H1 (cell line): Measurements from ENCODE around the gene OLFM1. TPM values are rescaled to one million over a fixed set of nuclear protein-coding genes. Genes with fewer than 3 reads are reported as not detected.

Experiments
- CEBPB ChIP-seq: IDR thresholded peaks from 2 replicates; pipeline ENCODE4 v1.6.1; 2012; ENCODE audit warnings: low read depth, low read length
- CHD7 ChIP-seq: fragments of 300-600 bp; sonication (generic); IDR thresholded peaks from 2 replicates; pipeline ENCODE4 v1.7.1; 2012; ENCODE audit warnings: low read length, moderate library complexity, mild to moderate bottlenecking, inconsistent platforms; ENCODE audit not compliant: insufficient replicate concordance
- FOSL1 ChIP-seq: IDR thresholded peaks from 2 replicates; pipeline ENCODE4 v1.6.1; 2011; ENCODE audit warnings: mild to moderate bottlenecking, low read depth, low read length, moderate library complexity; ENCODE audit not compliant: insufficient read depth
- POLR2AphosphoS5 ChIP-seq: IDR thresholded peaks from 2 replicates; pipeline ENCODE4 v1.6.1; 2011; ENCODE audit warnings: low read depth, low read length
- SIRT6 ChIP-seq: IDR thresholded peaks from one replicate; pipeline ENCODE4 v1.7.1; 2012; ENCODE audit warnings: low read length, inconsistent platforms
- TAF7 ChIP-seq: optimal IDR thresholded peaks from 2 replicates; pipeline ENCODE3; 2011; ENCODE audit warnings: low read depth, mild to moderate bottlenecking, inconsistent platforms, low read length, moderate library complexity, borderline replicate concordance
- TEAD4 ChIP-seq: IDR thresholded peaks from 2 replicates; pipeline ENCODE4 v1.6.1; 2012; ENCODE audit warnings: low read depth, low read length, inconsistent platforms, mixed read lengths
- ZNF274 ChIP-seq: IDR thresholded peaks from 2 replicates; pipeline ENCODE4 v1.7.0; 2012; ENCODE audit warnings: low read length, borderline replicate concordance; ENCODE audit errors: extremely low read depth
- polyA plus RNA-seq, 7 experiments: library from polyadenylated mRNA; depleted of rRNA in 3 of 7; stranded (reverse) in 5 of 7; unstranded in 2 of 7; fragments of >200 nt in 5 of 7; fragments of 200-250 nt in 2 of 7; gene quantifications; 1 replicate in 5 of 7; 2 replicates in 1 of 7; 4 replicates in 1 of 7; pipeline versions ENCODE4 v1.2.1 to v1.2.3, GENCODE V29; 2011 to 2013; ENCODE audit warnings: missing spikeins in 2 of 7, mixed read lengths in 2 of 7
- total RNA-seq: library from RNA; stranded (reverse); fragmentation: NEBNext Ultra II Directional; extraction: Animal tissue kit (Norgen Biotek cat#: 25700); gene quantifications from 2 replicates; pipeline ENCODE4 v1.2.1, GENCODE V29; 2021
- TF ChIP-seq, protein P1 (sequence below): IDR thresholded peaks from 2 replicates; pipeline ENCODE4 v1.6.1; 2012; ENCODE audit warnings: inconsistent platforms

OLFM1 gene
- total and polyA plus RNA-seq, 2 of the 8 experiments (the other 6 are each of a cell fraction or from before 2014, with no cell fraction given) = 53.0 to 53.4 TPM

GRCh38 chr9:135061441-135061840 lies 26.0 kb upstream of the OLFM1 start (continued):
- no peak for TF ChIP-seq CHD7
- TF ChIP-seq ZNF274 = no peak
- TF ChIP-seq TAF7 = no peak
- no peak for TF ChIP-seq SIRT6
- TF ChIP-seq POLR2AphosphoS5 = no peak
- TF ChIP-seq TEAD4 = no peak
- no peak for TF ChIP-seq FOSL1
- TF ChIP-seq, protein P1, sequence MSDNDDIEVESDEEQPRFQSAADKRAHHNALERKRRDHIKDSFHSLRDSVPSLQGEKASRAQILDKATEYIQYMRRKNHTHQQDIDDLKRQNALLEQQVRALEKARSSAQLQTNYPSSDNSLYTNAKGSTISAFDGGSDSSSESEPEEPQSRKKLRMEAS = no peak
- no peak for TF ChIP-seq CEBPB
